Measurements from ENCODE around the gene ZBTB7C. TPM values are rescaled to one million over a fixed set of nuclear protein-coding genes. Genes with fewer than 3 reads are reported as not detected.

ZBTB7C gene
- total and polyA plus RNA-seq, 8 donors = 3.0 to 47.8 (median 19.3) TPM

- 78 to 89% (median 86%) methylated on average over 3 of the region's 3 CpGs for WGBS, 5 donors
- Histone ChIP-seq H3K36me3 (no peaks in the 10 kb centered on the region), H3K9me3 (no peaks in the 10 kb centered on the region), H3K27ac (no peak overlapping the region), H3K27me3 (no peaks in the 10 kb centered on the region), H3K4me1 (peaks cover 0 to 7% (median 0%) of the 10 kb centered on the region in 4 donors), H3K4me3 (no peak overlapping the region)
- DNase-seq = no peak
- no peak for TF ChIP-seq POLR2A (IDR thresholded peaks at IDR 0.05)
- TF ChIP-seq EP300 (IDR thresholded peaks at IDR 0.05) = no peak
- no peak for TF ChIP-seq POLR2AphosphoS5 (IDR thresholded peaks at IDR 0.05)
- TF ChIP-seq CTCF (IDR thresholded peaks at IDR 0.05) = no peak
- intact Hi-C loops (cut with DNase I; ENCODE audit: low total_unique reads) = no loop called here
Observed at GRCh38 chr18:48098007-48098406, 311.2 kb downstream of the ZBTB7C start.

GRCh38 chr18:48095726-48096125 is 313.5 kb downstream of the ZBTB7C start:
- Histone ChIP-seq H3K27me3 (no peaks in the 10 kb centered on the region), H3K4me3 (no peak overlapping the region), H3K36me3 (no peaks in the 10 kb centered on the region), H3K27ac (peak overlapping the region in 1 of 5 donors; percentile 7), H3K9me3 (no peaks in the 10 kb centered on the region), H3K4me1 (peaks cover 0 to 7% (median 0%) of the 10 kb centered on the region in 4 donors)
- 76 to 83% (median 79%) methylated on average over 8 of the region's 8 CpGs for WGBS, 5 donors
- DNase-seq = peak in 1 of 2 donors; percentile 28
- intact Hi-C loops (cut with DNase I; ENCODE audit: low total_unique reads) = no loop called here
- TF ChIP-seq POLR2AphosphoS5 (IDR thresholded peaks at IDR 0.05) = no peak
- no peak for TF ChIP-seq EP300 (IDR thresholded peaks at IDR 0.05)
- TF ChIP-seq CTCF (IDR thresholded peaks at IDR 0.05) = no peak
- no peak for TF ChIP-seq POLR2A (IDR thresholded peaks at IDR 0.05)

- H3K36me3 ChIP-seq = no peaks in the 10 kb centered on the region
- no peaks in the 10 kb centered on the region for H3K9me3 ChIP-seq
- intact Hi-C loops (cut with DNase I; ENCODE audit: low total_unique reads) = no loop called here
- 77 to 89% (median 87%) methylated on average over 4 to 5 of the region's 5 CpGs for WGBS, 5 donors
- DNase-seq = no peak
- H3K27me3 ChIP-seq = no peaks in the 10 kb centered on the region
- H3K4me3 ChIP-seq = no peak overlapping the region
- no peak overlapping the region for H3K27ac ChIP-seq
- no peak for TF ChIP-seq CTCF (IDR thresholded peaks at IDR 0.05)
- TF ChIP-seq POLR2A (IDR thresholded peaks at IDR 0.05) = no peak
- no peak for TF ChIP-seq POLR2AphosphoS5 (IDR thresholded peaks at IDR 0.05)
- TF ChIP-seq EP300 (IDR thresholded peaks at IDR 0.05) = no peak
- H3K4me1 ChIP-seq = no peaks in the 10 kb centered on the region
Observed at GRCh38 chr18:48093104-48093503, 316.1 kb downstream of the ZBTB7C start.

- TF ChIP-seq POLR2A (IDR thresholded peaks at IDR 0.05) (no peak), EP300 (IDR thresholded peaks at IDR 0.05) (no peak), POLR2AphosphoS5 (IDR thresholded peaks at IDR 0.05) (no peak), CTCF (IDR thresholded peaks at IDR 0.05) (no peak)
- 84 to 94% (median 90%) methylated on average over 6 of the region's 6 CpGs for WGBS, 5 donors
- no peaks in the 10 kb centered on the region for H3K27me3 ChIP-seq
Observed at GRCh38 chr18:48091869-48092497, 317.2 kb downstream of the ZBTB7C start.

More at GRCh38 chr18:48091869-48092497, 317.2 kb downstream of the ZBTB7C start:
- DNase-seq = no peak
- Histone ChIP-seq H3K36me3 (no peaks in the 10 kb centered on the region), H3K4me3 (no peak overlapping the region), H3K9me3 (no peaks in the 10 kb centered on the region), H3K4me1 (no peaks in the 10 kb centered on the region), H3K27ac (no peak overlapping the region)
- intact Hi-C loops (cut with DNase I; ENCODE audit: low total_unique reads) = no loop called here
